Stomach (tissue), 4 donors: ENCODE data around the gene TRIM49C.
"Not testable (repeated sequence)": the region's sequence is repeated elsewhere in the genome, so short reads cannot be mapped to it uniquely, and the experiment has no call there.

ENCODE experiments used
- POLR2A ChIP-seq, 4 donors: fragments of 450-650 bp; IDR thresholded peaks; one replicate each; pipeline ENCODE4 v1.6.1; 2016; ENCODE audit warnings: antibody characterized with exemption in 4 of 4, control low read depth in 2 of 4, mild to moderate bottlenecking in 1 of 4, moderate library complexity in 1 of 4
- TF ChIP-seq, protein P1 (sequence below), 7 experiments: fragments of 450-650 bp in 4 of 7; fragments of 200-600 bp in 3 of 7; sonication (generic) in 3 of 7; IDR thresholded peaks; one replicate each; pipeline ENCODE4 v1.5.1; 2016 to 2019; ENCODE audit warnings: antibody characterized with exemption in 7 of 7, control low read depth in 2 of 7, mild to moderate bottlenecking in 1 of 7

DNA sequence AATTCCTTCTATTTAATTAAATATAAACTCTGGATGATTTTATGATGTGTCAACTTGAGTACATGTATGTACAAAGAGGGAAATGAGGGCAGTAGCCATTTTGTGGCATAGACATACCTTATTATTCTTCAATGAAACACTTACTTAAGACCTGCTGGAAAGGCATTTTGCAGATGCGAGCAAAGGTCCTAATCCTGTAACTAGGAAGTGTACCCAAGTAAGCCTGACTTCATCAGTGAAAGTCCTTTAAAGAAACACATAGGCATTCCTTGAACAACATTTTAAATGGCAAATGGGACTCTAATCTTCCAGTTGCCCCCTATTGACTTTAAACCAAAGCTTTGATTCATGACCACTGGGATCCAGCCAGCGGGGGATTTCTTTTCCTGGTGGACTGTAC is at the start of gene TRIM49C:
- TF ChIP-seq, protein P1, sequence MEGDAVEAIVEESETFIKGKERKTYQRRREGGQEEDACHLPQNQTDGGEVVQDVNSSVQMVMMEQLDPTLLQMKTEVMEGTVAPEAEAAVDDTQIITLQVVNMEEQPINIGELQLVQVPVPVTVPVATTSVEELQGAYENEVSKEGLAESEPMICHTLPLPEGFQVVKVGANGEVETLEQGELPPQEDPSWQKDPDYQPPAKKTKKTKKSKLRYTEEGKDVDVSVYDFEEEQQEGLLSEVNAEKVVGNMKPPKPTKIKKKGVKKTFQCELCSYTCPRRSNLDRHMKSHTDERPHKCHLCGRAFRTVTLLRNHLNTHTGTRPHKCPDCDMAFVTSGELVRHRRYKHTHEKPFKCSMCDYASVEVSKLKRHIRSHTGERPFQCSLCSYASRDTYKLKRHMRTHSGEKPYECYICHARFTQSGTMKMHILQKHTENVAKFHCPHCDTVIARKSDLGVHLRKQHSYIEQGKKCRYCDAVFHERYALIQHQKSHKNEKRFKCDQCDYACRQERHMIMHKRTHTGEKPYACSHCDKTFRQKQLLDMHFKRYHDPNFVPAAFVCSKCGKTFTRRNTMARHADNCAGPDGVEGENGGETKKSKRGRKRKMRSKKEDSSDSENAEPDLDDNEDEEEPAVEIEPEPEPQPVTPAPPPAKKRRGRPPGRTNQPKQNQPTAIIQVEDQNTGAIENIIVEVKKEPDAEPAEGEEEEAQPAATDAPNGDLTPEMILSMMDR (IDR thresholded peaks at IDR 0.05): not testable (repeated sequence)
- TF ChIP-seq POLR2A (IDR thresholded peaks at IDR 0.05): not testable (repeated sequence)
